GM23338 (cell line): ENCODE results near the gene TMEM247. TPM values are rescaled to one million over a fixed set of nuclear protein-coding genes. Genes with fewer than 3 reads are reported as not detected.

Experiments
- ATAC-seq: fragments of 200-7000 bp; cut with Tn5 transposase; 3 replicates; pipeline ENCODE4 v1.9.1; 2020
- DNase-seq: peaks from one replicate; pipeline ENCODE4 v3.0.0-alpha.2; 2015; ENCODE audit warnings: low spot score
- H2AFZ ChIP-seq: fragments of 200-600 bp; sonication (generic); 2 replicates; pipeline ENCODE4 v1.8.0; 2016; ENCODE audit warnings: antibody characterized with exemption, mild to moderate bottlenecking, moderate library complexity
- H3F3A ChIP-seq: fragments of 200-600 bp; sonication (generic); replicated peaks from 2 replicates; pipeline ENCODE4 v1.8.0; 2017; ENCODE audit warnings: antibody characterized with exemption, mixed run types, low read depth
- H3K27ac ChIP-seq: fragments of 200-600 bp; sonication (generic); 2 replicates; pipeline ENCODE4 v1.6.1; 2016; ENCODE audit warnings: low read depth
- H3K27me3 ChIP-seq: fragments of 200-600 bp; sonication (generic); 2 replicates; pipeline ENCODE4 v1.8.0; 2016; ENCODE audit warnings: mild to moderate bottlenecking, mixed run types, moderate library complexity; ENCODE audit not compliant: insufficient read depth
- H3K36me3 ChIP-seq: fragments of 200-600 bp; sonication (generic); 2 replicates; pipeline ENCODE4 v1.8.0; 2016; ENCODE audit warnings: mild to moderate bottlenecking; ENCODE audit not compliant: insufficient read depth
- H3K4me1 ChIP-seq: fragments of 200-600 bp; sonication (generic); 2 replicates; pipeline ENCODE4 v1.8.0; 2016; ENCODE audit warnings: mild to moderate bottlenecking, moderate library complexity; ENCODE audit not compliant: insufficient read depth
- H3K4me2 ChIP-seq: fragments of 200-600 bp; sonication (generic); 2 replicates; pipeline ENCODE4 v1.7.1; 2017; ENCODE audit warnings: mixed run types
- H3K4me3 ChIP-seq: fragments of 200-600 bp; sonication (generic); 2 replicates; pipeline ENCODE4 v1.6.1; 2016; ENCODE audit warnings: mixed run types
- H3K79me2 ChIP-seq: fragments of 200-600 bp; sonication (generic); replicated peaks from 2 replicates; pipeline ENCODE4 v1.8.0; 2017; ENCODE audit warnings: mild to moderate bottlenecking; ENCODE audit not compliant: insufficient read depth
- H3K9me2 ChIP-seq: fragments of 200-600 bp; sonication (generic); 2 replicates; pipeline ENCODE4 v1.8.0; 2017; ENCODE audit not compliant: insufficient read depth
- H4K20me1 ChIP-seq: fragments of 200-600 bp; sonication (generic); replicated peaks from 2 replicates; pipeline ENCODE4 v1.8.0; 2017; ENCODE audit warnings: mild to moderate bottlenecking; ENCODE audit not compliant: insufficient read depth
- H3K27ac Mint-ChIP-seq: 2 replicates; pipeline ENCODE4 v1.8.0; 2020; ENCODE audit warnings: inconsistent platforms, mild to moderate bottlenecking, moderate library complexity, mixed read lengths
- H3K27me3 Mint-ChIP-seq: 3 replicates; pipeline ENCODE4 v1.8.0; 2022; ENCODE audit warnings: low read depth, mild to moderate bottlenecking, moderate library complexity, mixed read lengths, inconsistent platforms; ENCODE audit not compliant: insufficient read depth, poor library complexity
- H3K36me3 Mint-ChIP-seq: 3 replicates; pipeline ENCODE4 v1.8.0; 2021; ENCODE audit warnings: low read depth, mild to moderate bottlenecking, inconsistent platforms, moderate library complexity, mixed read lengths
- H3K4me1 Mint-ChIP-seq: 3 replicates; pipeline ENCODE4 v1.8.0; 2020; ENCODE audit warnings: mild to moderate bottlenecking, inconsistent platforms, mixed read lengths
- H3K4me3 Mint-ChIP-seq: 3 replicates; pipeline ENCODE4 v1.8.0; 2021; ENCODE audit warnings: moderate library complexity, mild to moderate bottlenecking, inconsistent platforms, mixed read lengths
- H3K9me3 Mint-ChIP-seq: 3 replicates; pipeline ENCODE4 v1.8.0; 2020; ENCODE audit warnings: moderate library complexity, mild to moderate bottlenecking, inconsistent platforms, mixed read lengths
- CREB1 ChIP-seq: fragments of 250-450 bp; sonication (Bioruptor Pico); IDR thresholded peaks from 2 replicates; pipeline ENCODE4 v1.5.0; 2020; ENCODE audit warnings: low read depth, mild to moderate bottlenecking, moderate library complexity
- EZH2 ChIP-seq: fragments of 200-600 bp; sonication (generic); IDR thresholded peaks from one replicate; pipeline ENCODE4 v1.8.0; 2017; ENCODE audit warnings: antibody characterized with exemption, mild to moderate bottlenecking, low read depth; ENCODE audit not compliant: unreplicated experiment
- EZH2phosphoT487 ChIP-seq: fragments of 200-600 bp; sonication (generic); IDR thresholded peaks from one replicate; pipeline ENCODE4 v1.8.1; 2018; ENCODE audit warnings: antibody characterized with exemption; ENCODE audit not compliant: unreplicated experiment
- JUNB ChIP-seq: IDR thresholded peaks from one replicate; pipeline ENCODE4 v1.6.1; 2016; ENCODE audit warnings: antibody characterized with exemption; ENCODE audit not compliant: unreplicated experiment
- STAT1 ChIP-seq: IDR thresholded peaks from one replicate; pipeline ENCODE4 v1.6.1; 2016; ENCODE audit warnings: antibody characterized with exemption; ENCODE audit not compliant: unreplicated experiment
- ZNF114 ChIP-seq: fragments of 250-450 bp; sonication (Bioruptor Pico); IDR thresholded peaks from 2 replicates; pipeline ENCODE4 v1.5.0; 2020; ENCODE audit warnings: mild to moderate bottlenecking, moderate library complexity
- ZNF331 ChIP-seq: fragments of 250-450 bp; sonication (Bioruptor Pico); IDR thresholded peaks from 2 replicates; pipeline ENCODE4 v1.5.0; 2020; ENCODE audit warnings: low read depth, mild to moderate bottlenecking, moderate library complexity
- polyA plus RNA-seq: library from polyadenylated mRNA; unstranded; fragments of >200 nt; fragmentation: Nextera tagmentation; extraction: Ambion mirVana; gene quantifications from 2 replicates; pipeline ENCODE4 v1.2.1, GENCODE V29; 2016
- total RNA-seq: library from RNA; depleted of rRNA; stranded (reverse); fragments of >200 nt; shearing (Covaris generic); gene quantifications from 2 replicates; pipeline ENCODE4 v1.2.3, GENCODE V29; 2014
- TF ChIP-seq, protein P1 (sequence below), 2 experiments: fragments of 200-600 bp in 1 of 2; sonication (generic) in 1 of 2; conservative IDR thresholded peaks; 2 replicates each; pipeline versions ENCODE4 v1.5.1 to v1.6.1; 2016 to 2017; ENCODE audit warnings: antibody characterized with exemption in 2 of 2, low read depth in 2 of 2, mild to moderate bottlenecking in 2 of 2, moderate library complexity in 1 of 2
- TF ChIP-seq, protein P2 (sequence below): IDR thresholded peaks from 2 replicates; pipeline ENCODE4 v1.6.1; 2016; ENCODE audit warnings: antibody characterized with exemption
- TF ChIP-seq, protein P3 (sequence below): fragments of 250-450 bp; sonication (Bioruptor Pico); IDR thresholded peaks from 2 replicates; pipeline ENCODE4 v1.5.0; 2020; ENCODE audit warnings: mild to moderate bottlenecking, moderate library complexity
- TF ChIP-seq, protein P4 (sequence below): IDR thresholded peaks from one replicate; pipeline ENCODE4 v1.6.1; 2018; ENCODE audit warnings: antibody characterized with exemption; ENCODE audit not compliant: unreplicated experiment

TMEM247 gene
- total and polyA plus RNA-seq, 2 experiments from 2014 or later = not detected

DNA sequence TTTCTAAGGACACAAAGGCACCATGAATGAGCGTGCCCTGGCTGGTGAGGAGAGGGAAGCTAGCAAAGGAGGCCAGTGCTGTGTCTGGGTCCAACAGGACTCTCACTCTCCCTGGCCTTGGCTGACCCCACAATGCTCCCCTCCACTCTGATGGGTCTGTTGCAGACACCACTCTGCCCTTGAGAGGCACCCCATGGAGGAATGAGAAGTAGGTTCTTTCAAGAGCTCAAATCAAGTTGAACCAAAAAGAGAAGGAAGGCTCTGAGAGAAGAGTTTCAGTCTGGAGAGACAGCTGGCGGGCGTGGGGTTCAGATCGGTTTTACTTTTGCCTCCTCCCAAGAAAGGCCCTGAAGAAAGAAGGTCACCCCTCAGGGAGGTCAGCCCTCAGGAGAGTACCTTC is 18.4 kb downstream of the TMEM247 start:
- Histone ChIP-seq H3K79me2 (no peaks in the 10 kb centered on the region), H3K27ac (no peak overlapping the region), H3K36me3 (no peaks in the 10 kb centered on the region), H3K9me2 (no peaks in the 10 kb centered on the region), H3K4me1 (peaks cover 9% of the 10 kb centered on the region), H2AFZ (no peak overlapping the region), H4K20me1 (no peaks in the 10 kb centered on the region), H3K4me3 (no peak overlapping the region), H3K27me3 (peaks cover 22% of the 10 kb centered on the region), H3K4me2 (no peak overlapping the region), H3F3A (no peaks in the 10 kb centered on the region; the same call in 1 of the 2 replicates)
- no peak for DNase-seq
- Mint-ChIP-seq H3K4me1 (peaks cover 3% of the 10 kb centered on the region; the same call in 1 of the 3 replicates), H3K9me3 (no peaks in the 10 kb centered on the region), H3K36me3 (no peaks in the 10 kb centered on the region), H3K27me3 (peaks cover 24% of the 10 kb centered on the region), H3K27ac (no peak overlapping the region), H3K4me3 (no peak overlapping the region)
- ATAC-seq = no peak
- TF ChIP-seq, protein P1, sequence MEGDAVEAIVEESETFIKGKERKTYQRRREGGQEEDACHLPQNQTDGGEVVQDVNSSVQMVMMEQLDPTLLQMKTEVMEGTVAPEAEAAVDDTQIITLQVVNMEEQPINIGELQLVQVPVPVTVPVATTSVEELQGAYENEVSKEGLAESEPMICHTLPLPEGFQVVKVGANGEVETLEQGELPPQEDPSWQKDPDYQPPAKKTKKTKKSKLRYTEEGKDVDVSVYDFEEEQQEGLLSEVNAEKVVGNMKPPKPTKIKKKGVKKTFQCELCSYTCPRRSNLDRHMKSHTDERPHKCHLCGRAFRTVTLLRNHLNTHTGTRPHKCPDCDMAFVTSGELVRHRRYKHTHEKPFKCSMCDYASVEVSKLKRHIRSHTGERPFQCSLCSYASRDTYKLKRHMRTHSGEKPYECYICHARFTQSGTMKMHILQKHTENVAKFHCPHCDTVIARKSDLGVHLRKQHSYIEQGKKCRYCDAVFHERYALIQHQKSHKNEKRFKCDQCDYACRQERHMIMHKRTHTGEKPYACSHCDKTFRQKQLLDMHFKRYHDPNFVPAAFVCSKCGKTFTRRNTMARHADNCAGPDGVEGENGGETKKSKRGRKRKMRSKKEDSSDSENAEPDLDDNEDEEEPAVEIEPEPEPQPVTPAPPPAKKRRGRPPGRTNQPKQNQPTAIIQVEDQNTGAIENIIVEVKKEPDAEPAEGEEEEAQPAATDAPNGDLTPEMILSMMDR (conservative IDR thresholded peaks at IDR 0.05; ENCODE audit: low read depth in 2 of 2) = no peak
- no peak for TF ChIP-seq ZNF331 (CRISPR knock-in tag)
- TF ChIP-seq, protein P2, sequence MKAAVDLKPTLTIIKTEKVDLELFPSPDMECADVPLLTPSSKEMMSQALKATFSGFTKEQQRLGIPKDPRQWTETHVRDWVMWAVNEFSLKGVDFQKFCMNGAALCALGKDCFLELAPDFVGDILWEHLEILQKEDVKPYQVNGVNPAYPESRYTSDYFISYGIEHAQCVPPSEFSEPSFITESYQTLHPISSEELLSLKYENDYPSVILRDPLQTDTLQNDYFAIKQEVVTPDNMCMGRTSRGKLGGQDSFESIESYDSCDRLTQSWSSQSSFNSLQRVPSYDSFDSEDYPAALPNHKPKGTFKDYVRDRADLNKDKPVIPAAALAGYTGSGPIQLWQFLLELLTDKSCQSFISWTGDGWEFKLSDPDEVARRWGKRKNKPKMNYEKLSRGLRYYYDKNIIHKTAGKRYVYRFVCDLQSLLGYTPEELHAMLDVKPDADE = no peak
- TF ChIP-seq CREB1 (CRISPR knock-in tag) = no peak
- no peak for TF ChIP-seq EZH2
- TF ChIP-seq ZNF114 (CRISPR knock-in tag) = no peak
- no peak for TF ChIP-seq STAT1
- TF ChIP-seq EZH2phosphoT487 = no peak
- TF ChIP-seq, protein P3, sequence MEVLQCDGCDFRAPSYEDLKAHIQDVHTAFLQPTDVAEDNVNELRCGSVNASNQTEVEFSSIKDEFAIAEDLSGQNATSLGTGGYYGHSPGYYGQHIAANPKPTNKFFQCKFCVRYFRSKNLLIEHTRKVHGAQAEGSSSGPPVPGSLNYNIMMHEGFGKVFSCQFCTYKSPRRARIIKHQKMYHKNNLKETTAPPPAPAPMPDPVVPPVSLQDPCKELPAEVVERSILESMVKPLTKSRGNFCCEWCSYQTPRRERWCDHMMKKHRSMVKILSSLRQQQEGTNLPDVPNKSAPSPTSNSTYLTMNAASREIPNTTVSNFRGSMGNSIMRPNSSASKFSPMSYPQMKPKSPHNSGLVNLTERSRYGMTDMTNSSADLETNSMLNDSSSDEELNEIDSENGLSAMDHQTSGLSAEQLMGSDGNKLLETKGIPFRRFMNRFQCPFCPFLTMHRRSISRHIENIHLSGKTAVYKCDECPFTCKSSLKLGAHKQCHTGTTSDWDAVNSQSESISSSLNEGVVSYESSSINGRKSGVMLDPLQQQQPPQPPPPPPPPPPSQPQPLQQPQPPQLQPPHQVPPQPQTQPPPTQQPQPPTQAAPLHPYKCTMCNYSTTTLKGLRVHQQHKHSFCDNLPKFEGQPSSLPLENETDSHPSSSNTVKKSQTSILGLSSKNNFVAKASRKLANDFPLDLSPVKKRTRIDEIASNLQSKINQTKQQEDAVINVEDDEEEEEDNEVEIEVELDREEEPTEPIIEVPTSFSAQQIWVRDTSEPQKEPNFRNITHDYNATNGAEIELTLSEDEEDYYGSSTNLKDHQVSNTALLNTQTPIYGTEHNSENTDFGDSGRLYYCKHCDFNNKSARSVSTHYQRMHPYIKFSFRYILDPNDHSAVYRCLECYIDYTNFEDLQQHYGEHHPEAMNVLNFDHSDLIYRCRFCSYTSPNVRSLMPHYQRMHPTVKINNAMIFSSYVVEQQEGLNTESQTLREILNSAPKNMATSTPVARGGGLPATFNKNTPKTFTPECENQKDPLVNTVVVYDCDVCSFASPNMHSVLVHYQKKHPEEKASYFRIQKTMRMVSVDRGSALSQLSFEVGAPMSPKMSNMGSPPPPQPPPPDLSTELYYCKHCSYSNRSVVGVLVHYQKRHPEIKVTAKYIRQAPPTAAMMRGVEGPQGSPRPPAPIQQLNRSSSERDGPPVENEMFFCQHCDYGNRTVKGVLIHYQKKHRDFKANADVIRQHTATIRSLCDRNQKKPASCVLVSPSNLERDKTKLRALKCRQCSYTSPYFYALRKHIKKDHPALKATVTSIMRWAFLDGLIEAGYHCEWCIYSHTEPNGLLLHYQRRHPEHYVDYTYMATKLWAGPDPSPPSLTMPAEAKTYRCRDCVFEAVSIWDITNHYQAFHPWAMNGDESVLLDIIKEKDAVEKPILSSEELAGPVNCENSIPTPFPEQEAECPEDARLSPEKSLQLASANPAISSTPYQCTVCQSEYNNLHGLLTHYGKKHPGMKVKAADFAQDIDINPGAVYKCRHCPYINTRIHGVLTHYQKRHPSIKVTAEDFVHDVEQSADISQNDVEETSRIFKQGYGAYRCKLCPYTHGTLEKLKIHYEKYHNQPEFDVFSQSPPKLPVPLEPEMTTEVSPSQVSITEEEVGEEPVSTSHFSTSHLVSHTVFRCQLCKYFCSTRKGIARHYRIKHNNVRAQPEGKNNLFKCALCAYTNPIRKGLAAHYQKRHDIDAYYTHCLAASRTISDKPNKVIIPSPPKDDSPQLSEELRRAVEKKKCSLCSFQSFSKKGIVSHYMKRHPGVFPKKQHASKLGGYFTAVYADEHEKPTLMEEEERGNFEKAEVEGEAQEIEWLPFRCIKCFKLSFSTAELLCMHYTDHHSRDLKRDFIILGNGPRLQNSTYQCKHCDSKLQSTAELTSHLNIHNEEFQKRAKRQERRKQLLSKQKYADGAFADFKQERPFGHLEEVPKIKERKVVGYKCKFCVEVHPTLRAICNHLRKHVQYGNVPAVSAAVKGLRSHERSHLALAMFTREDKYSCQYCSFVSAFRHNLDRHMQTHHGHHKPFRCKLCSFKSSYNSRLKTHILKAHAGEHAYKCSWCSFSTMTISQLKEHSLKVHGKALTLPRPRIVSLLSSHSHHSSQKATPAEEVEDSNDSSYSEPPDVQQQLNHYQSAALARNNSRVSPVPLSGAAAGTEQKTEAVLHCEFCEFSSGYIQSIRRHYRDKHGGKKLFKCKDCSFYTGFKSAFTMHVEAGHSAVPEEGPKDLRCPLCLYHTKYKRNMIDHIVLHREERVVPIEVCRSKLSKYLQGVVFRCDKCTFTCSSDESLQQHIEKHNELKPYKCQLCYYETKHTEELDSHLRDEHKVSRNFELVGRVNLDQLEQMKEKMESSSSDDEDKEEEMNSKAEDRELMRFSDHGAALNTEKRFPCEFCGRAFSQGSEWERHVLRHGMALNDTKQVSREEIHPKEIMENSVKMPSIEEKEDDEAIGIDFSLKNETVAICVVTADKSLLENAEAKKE (CRISPR knock-in tag) = no peak
- TF ChIP-seq, protein P4, sequence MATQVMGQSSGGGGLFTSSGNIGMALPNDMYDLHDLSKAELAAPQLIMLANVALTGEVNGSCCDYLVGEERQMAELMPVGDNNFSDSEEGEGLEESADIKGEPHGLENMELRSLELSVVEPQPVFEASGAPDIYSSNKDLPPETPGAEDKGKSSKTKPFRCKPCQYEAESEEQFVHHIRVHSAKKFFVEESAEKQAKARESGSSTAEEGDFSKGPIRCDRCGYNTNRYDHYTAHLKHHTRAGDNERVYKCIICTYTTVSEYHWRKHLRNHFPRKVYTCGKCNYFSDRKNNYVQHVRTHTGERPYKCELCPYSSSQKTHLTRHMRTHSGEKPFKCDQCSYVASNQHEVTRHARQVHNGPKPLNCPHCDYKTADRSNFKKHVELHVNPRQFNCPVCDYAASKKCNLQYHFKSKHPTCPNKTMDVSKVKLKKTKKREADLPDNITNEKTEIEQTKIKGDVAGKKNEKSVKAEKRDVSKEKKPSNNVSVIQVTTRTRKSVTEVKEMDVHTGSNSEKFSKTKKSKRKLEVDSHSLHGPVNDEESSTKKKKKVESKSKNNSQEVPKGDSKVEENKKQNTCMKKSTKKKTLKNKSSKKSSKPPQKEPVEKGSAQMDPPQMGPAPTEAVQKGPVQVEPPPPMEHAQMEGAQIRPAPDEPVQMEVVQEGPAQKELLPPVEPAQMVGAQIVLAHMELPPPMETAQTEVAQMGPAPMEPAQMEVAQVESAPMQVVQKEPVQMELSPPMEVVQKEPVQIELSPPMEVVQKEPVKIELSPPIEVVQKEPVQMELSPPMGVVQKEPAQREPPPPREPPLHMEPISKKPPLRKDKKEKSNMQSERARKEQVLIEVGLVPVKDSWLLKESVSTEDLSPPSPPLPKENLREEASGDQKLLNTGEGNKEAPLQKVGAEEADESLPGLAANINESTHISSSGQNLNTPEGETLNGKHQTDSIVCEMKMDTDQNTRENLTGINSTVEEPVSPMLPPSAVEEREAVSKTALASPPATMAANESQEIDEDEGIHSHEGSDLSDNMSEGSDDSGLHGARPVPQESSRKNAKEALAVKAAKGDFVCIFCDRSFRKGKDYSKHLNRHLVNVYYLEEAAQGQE = no peak
- no peak for TF ChIP-seq JUNB
